ENCODE measurements around the gene CFAP45. TPM values are rescaled to one million over a fixed set of nuclear protein-coding genes. Genes with fewer than 3 reads are reported as not detected.

Gene CFAP45
- total RNA-seq, 4 donors from 2014 or later, result 0.48 to 0.95 TPM; not detected in 2

GRCh38 chr1:159921251-159921650 lies 21.3 kb upstream of the CFAP45 start:
- Histone ChIP-seq H3K27ac (peak overlapping the region; percentile 95 to 99 (median 98)), H3K4me3 (peak overlapping the region in 1 of 4 donors; percentile 99), H3K36me3 (peaks cover 23 to 47% (median 25%) of the 10 kb centered on the region in 3 donors), H3K27me3 (no peaks in the 10 kb centered on the region), H3K4me1 (peaks cover 31 to 90% (median 75%) of the 10 kb centered on the region in 3 donors), H3K9me3 (no peaks in the 10 kb centered on the region)
- TF ChIP-seq POLR2A (IDR thresholded peaks at IDR 0.05), result no peak
- TF ChIP-seq CTCF (IDR thresholded peaks at IDR 0.05), result no peak
- WGBS, 2 donors, result 17 to 33% methylated on average over 1 of the region's 1 CpG
- DNase-seq, result no peak
- intact Hi-C loops (cut with DNase I), result no loop called here

- Histone ChIP-seq H3K27ac (peak overlapping the region in 3 of 4 donors; percentile 95 to 99 (median 98)), H3K4me1 (peaks cover 26 to 90% (median 74%) of the 10 kb centered on the region in 3 donors), H3K4me3 (no peak overlapping the region), H3K36me3 (peaks cover 23 to 51% (median 25%) of the 10 kb centered on the region in 3 donors), H3K9me3 (no peaks in the 10 kb centered on the region), H3K27me3 (no peaks in the 10 kb centered on the region)
- WGBS, 2 donors, result 58 to 67% methylated on average over 1 of the region's 1 CpG
- TF ChIP-seq CTCF (IDR thresholded peaks at IDR 0.05) (no peak), POLR2A (IDR thresholded peaks at IDR 0.05) (no peak)
- intact Hi-C loops (cut with DNase I), result no loop called here
- no peak for DNase-seq
Observed at GRCh38 chr1:159920651-159921050, 20.7 kb upstream of the CFAP45 start.

DNA sequence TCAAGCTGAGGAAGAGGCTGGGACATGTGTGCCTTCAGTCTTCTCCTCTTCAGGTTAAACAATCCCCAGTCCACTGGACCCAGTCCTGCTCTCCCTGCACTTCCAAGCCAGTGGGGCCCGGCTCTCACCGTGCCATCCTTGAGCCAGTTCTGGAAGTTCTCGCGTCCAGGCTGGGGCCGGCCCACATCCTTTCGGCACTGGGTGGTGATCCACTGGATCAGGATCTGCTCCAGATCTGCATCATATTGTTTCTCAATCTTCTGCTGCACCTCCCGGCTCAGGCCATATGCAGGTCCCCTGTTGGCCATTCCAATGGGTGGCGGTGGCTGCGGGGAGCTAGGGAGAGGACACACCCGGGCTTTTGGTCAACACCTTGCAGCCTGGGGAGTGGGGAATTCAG lies 20.2 kb upstream of the CFAP45 start:
- peaks cover 25 to 93% (median 74%) of the 10 kb centered on the region in 3 donors for H3K4me1 ChIP-seq
- intact Hi-C loops (cut with DNase I), result no loop called here
- H3K9me3 ChIP-seq, result no peaks in the 10 kb centered on the region
- TF ChIP-seq CTCF (IDR thresholded peaks at IDR 0.05) (no peak), POLR2A (IDR thresholded peaks at IDR 0.05) (no peak)
- H3K36me3 ChIP-seq, result peaks cover 23 to 53% (median 25%) of the 10 kb centered on the region in 3 donors
- H3K27ac ChIP-seq, result peak overlapping the region in 3 of 4 donors; percentile 34 to 98 (median 95)
- WGBS, 2 donors, result 60 to 78% methylated on average over 7 to 8 of the region's 10 CpGs
- no peak for DNase-seq
- H3K27me3 ChIP-seq, result no peaks in the 10 kb centered on the region
- no peak overlapping the region for H3K4me3 ChIP-seq

DNA sequence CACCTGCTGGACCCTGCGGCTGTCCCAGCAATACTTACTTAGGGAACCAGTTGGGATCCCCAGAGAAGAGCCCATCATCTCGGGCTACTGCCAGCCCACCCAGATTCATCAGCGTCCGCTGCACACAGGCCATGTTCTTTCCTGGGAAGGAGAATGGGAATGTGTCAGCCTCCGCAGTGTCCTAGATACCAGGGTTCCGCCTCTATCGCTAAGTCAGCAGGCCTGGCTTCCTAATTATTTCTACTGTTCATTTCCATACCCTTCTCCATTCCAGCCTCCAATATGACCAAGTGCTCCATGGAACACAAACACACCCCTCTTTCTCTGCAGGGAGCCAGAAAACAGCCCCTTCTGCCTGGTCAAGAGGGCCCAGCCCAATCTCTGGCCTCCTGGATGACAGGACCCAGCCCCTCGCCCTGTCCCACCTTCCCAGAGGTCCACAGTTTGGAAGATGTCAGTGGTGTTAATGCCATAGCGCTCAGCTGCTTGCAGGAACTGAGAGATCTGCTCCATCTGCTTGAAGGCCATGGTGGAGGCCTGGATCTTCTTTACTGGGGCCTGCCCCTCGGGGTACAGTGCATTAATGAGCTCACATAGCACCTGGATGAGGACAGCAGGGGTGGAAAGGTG lies 19.4 kb upstream of the CFAP45 start:
- DNase-seq, result no peak
- WGBS, 2 donors, result 93% methylated on average over 8 to 10 of the region's 10 CpGs
- H3K36me3 ChIP-seq, result peaks cover 23 to 53% (median 25%) of the 10 kb centered on the region in 3 donors
- no peaks in the 10 kb centered on the region for H3K9me3 ChIP-seq
- TF ChIP-seq CTCF (IDR thresholded peaks at IDR 0.05) (no peak), POLR2A (IDR thresholded peaks at IDR 0.05) (no peak)
- H3K27ac ChIP-seq, result peak overlapping the region in 3 of 4 donors; percentile 38 to 98 (median 95)
- intact Hi-C loops (cut with DNase I), result no loop called here
- peaks cover 25 to 98% (median 75%) of the 10 kb centered on the region in 3 donors for H3K4me1 ChIP-seq
- no peak overlapping the region for H3K4me3 ChIP-seq
- H3K27me3 ChIP-seq, result no peaks in the 10 kb centered on the region

DNA sequence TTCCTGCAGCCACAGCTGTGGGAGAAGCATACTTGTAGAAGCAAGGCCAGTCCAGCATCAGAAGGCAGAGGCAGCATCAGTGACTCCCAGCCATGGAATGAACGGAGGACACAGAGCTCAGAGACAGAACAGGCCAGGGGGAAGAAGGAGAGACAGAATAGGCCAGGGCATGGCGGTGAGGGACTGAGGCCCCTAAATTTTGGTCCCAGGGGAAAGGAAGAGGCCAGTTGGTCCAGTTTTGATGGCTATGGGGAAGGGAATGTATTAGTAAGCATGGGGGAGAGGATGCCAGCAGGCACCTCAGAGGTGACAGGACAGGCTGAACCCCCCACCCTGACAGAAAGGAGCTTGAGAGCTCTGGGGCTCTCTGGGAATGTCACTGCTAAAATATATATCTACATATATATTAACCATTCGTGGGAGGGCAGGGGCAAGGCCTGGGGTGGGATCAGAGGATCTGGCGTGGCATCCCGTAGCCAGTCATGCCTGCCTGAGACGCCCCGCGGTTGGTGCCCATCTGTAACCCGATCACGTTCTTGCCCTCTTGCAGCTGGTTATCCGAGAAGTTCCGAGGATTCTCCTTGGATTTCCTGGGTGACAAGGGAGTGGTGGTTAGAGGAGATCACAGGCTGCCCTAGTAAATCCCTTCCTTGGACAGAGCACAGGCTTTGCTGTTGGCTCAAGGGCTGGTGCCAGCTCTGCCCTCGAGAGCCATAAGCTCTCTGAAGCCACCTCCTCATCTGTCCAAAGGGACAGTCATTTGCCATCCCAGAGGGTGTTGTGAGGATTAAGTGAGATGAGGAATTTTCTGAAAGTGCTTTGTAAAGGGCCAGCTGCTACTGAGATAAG lies 18.6 kb upstream of the CFAP45 start:
- Histone ChIP-seq H3K27ac (peak overlapping the region in 3 of 4 donors; percentile 32 to 78 (median 38)), H3K4me3 (no peak overlapping the region), H3K36me3 (peaks cover 23 to 53% (median 25%) of the 10 kb centered on the region in 3 donors), H3K27me3 (no peaks in the 10 kb centered on the region), H3K9me3 (no peaks in the 10 kb centered on the region), H3K4me1 (peaks cover 25 to 98% (median 80%) of the 10 kb centered on the region in 3 donors)
- intact Hi-C loops (cut with DNase I), result no loop called here
- TF ChIP-seq POLR2A (IDR thresholded peaks at IDR 0.05) (no peak), CTCF (IDR thresholded peaks at IDR 0.05) (no peak)
- WGBS, 2 donors, result 75 to 77% methylated on average over 10 to 11 of the region's 13 CpGs
- DNase-seq, result no peak
